ENCODE results near the gene PFKFB1. TPM values are rescaled to one million over a fixed set of nuclear protein-coding genes. Genes with fewer than 3 reads are reported as not detected.

PFKFB1 gene
- total RNA-seq, 1 experiment from 2014 or later: 0.55 TPM

GRCh38 chrX:54937416-54937815, 56.6 kb downstream of the PFKFB1 start:
- Histone ChIP-seq H3K4ac (ENCODE audit: low read depth, low read length) (no peak overlapping the region), H4K20me1 (ENCODE audit: control insufficient read depth, insufficient read depth, insufficient read length) (no peaks in the 10 kb centered on the region), H2BK5ac (ENCODE audit: insufficient read length, low read length) (no peak overlapping the region), H3K4me2 (ENCODE audit: insufficient read depth, insufficient read length, low read length) (no peak overlapping the region), H2BK15ac (ENCODE audit: low read depth, low read length) (no peak overlapping the region), H3T11ph (ENCODE audit: low read length) (no peak overlapping the region), H3K23me2 (ENCODE audit: insufficient read length, low read depth, low read length, poor library complexity, severe bottlenecking) (no peaks in the 10 kb centered on the region), H4K91ac (ENCODE audit: insufficient read length, low read depth, low read length) (no peak overlapping the region), H3K9me3 (ENCODE audit: control insufficient read depth, low read depth, low read length) (peaks cover 27% of the 10 kb centered on the region), H3K14ac (ENCODE audit: insufficient read depth, low read length) (no peak overlapping the region), H3K27ac (ENCODE audit: insufficient read length, low read depth, low read length) (no peak overlapping the region), H2AFZ (ENCODE audit: low read length) (no peak overlapping the region), H4K8ac (replicated peaks; ENCODE audit: insufficient read length, low read depth, low read length) (no peak overlapping the region), H2AK5ac (ENCODE audit: insufficient read length, low read length) (no peak overlapping the region), H3K4me1 (ENCODE audit: insufficient read depth, low read length) (no peaks in the 10 kb centered on the region), H3K79me1 (ENCODE audit: insufficient read depth, low read depth, low read length, poor library complexity, severe bottlenecking) (no peaks in the 10 kb centered on the region), H3K56ac (ENCODE audit: insufficient read length, low read depth, low read length) (no peak overlapping the region), H2BK20ac (ENCODE audit: low read depth, low read length, poor library complexity, severe bottlenecking) (no peak overlapping the region), H3K9ac (ENCODE audit: extremely low read depth, insufficient read length, low read length) (no peak overlapping the region), H2BK120ac (ENCODE audit: low read depth, low read length, poor library complexity, severe bottlenecking) (no peak overlapping the region), H3K23ac (ENCODE audit: insufficient read length, low read depth, low read length) (no peak overlapping the region), H3K18ac (ENCODE audit: insufficient read length, low read depth, low read length) (no peak overlapping the region), H3K79me2 (ENCODE audit: insufficient read depth, low read length) (no peaks in the 10 kb centered on the region), H4K5ac (ENCODE audit: insufficient read length, low read depth, low read length) (no peak overlapping the region), H3K27me3 (ENCODE audit: insufficient read depth, low read length) (no peaks in the 10 kb centered on the region), H2BK12ac (ENCODE audit: insufficient read length, low read depth, low read length) (no peak overlapping the region)
- Mint-ChIP-seq H3K9me3 (peaks cover 68% of the 10 kb centered on the region in 2 experiments), H3K27ac (no peak overlapping the region), H3K36me3 (ENCODE audit: insufficient read depth in 1 of 3, low read depth in 3 of 3) (peaks cover 0 to 6% (median 0%) of the 10 kb centered on the region in 3 experiments; a peak in 5 of 7 replicates), H3K4me3 (no peak overlapping the region), H3K27me3 (ENCODE audit: low read depth) (peaks cover 8% of the 10 kb centered on the region), H3K4me1 (no peaks in the 10 kb centered on the region)
- DNase-seq: no peak
- no peak for TF ChIP-seq CTCF (conservative IDR thresholded peaks at IDR 0.05)
- no CpG with 5 or more reads among the region's 4 CpGs for WGBS (ENCODE audit: extremely low coverage, insufficient read length, low lambda C conversion rate)

Measured in H9 (cell line).